IPS DF 6.9 (cell line): ENCODE measurements around the gene CFH.
"Not testable (repeated sequence)": the region's sequence is repeated elsewhere in the genome, so short reads cannot be mapped to it uniquely, and the experiment has no call there.

Source experiments
- DNase-seq: peaks from one replicate; pipeline ENCODE4 v3.0.0-alpha.2; 2013; ENCODE audit warnings: low read depth, low spot score
- H3K27ac ChIP-seq: one replicate; pipeline ENCODE4 v1.5.1; 2013; ENCODE audit warnings: low read length, control low read depth
- H3K27me3 ChIP-seq: 2 replicates; pipeline ENCODE4 v1.6.1; 2013; ENCODE audit warnings: mild to moderate bottlenecking, low read length; ENCODE audit not compliant: control insufficient read depth, insufficient read depth
- H3K36me3 ChIP-seq: 2 replicates; pipeline ENCODE4 v1.6.1; 2013; ENCODE audit warnings: low read length; ENCODE audit not compliant: control insufficient read depth, insufficient read depth
- H3K4me1 ChIP-seq: 2 replicates; pipeline ENCODE4 v1.6.1; 2013; ENCODE audit warnings: low read length; ENCODE audit not compliant: control insufficient read depth, insufficient read depth
- H3K4me3 ChIP-seq: 2 replicates; pipeline ENCODE4 v1.5.1; 2013; ENCODE audit warnings: mild to moderate bottlenecking, low read length
- H3K9me3 ChIP-seq: 2 replicates; pipeline ENCODE4 v1.6.1; 2013; ENCODE audit warnings: low read length, inconsistent platforms; ENCODE audit not compliant: control insufficient read depth, insufficient read depth
- WGBS: extraction: QIAGEN DNeasy Blood & Tissue Kit; methylation state at CpG from one replicate; pipeline ENCODE4 v1.1.7; 2013; ENCODE audit warnings: mixed read lengths, missing lambda C conversion rate; ENCODE audit not compliant: insufficient read length, insufficient coverage; 5-methylcytosine and 5-hydroxymethylcytosine counted together

Gene CFH

GRCh38 chr1:196794103-196794502, 142.3 kb downstream of the CFH start:
- H3K27me3 ChIP-seq, H3K27ac ChIP-seq, DNase-seq, H3K36me3 ChIP-seq, H3K4me3 ChIP-seq, H3K4me1 ChIP-seq, H3K9me3 ChIP-seq: not testable (repeated sequence)
- no CpG with 5 or more reads among the region's 4 CpGs for WGBS
